SU-DHL-6 (cell line): Measurements from ENCODE around the gene POC1B.

Experiments used
- H2AFZ ChIP-seq: fragments of 200-600 bp; sonication (generic); 2 replicates; pipeline ENCODE4 v1.6.1; 2014; ENCODE audit warnings: low read depth, mild to moderate bottlenecking, moderate library complexity, mixed read lengths, antibody characterized with exemption, low read length; ENCODE audit not compliant: severe bottlenecking
- H3F3A ChIP-seq: fragments of 200-600 bp; shearing (Covaris generic); 2 replicates; pipeline ENCODE4 v1.6.0; 2016; ENCODE audit warnings: antibody characterized with exemption, mild to moderate bottlenecking; ENCODE audit not compliant: insufficient read depth
- H3K27ac ChIP-seq: fragments of 200-600 bp; sonication (generic); 2 replicates; pipeline ENCODE4 v1.5.1; 2016; ENCODE audit warnings: low read depth, mild to moderate bottlenecking, low read length, moderate library complexity, mixed read lengths
- H3K27me3 ChIP-seq: fragments of 200-600 bp; sonication (generic), shearing (Covaris generic); 2 replicates; pipeline ENCODE4 v1.6.0; 2014; ENCODE audit warnings: mild to moderate bottlenecking, low read length
- H3K36me3 ChIP-seq: fragments of 200-600 bp; sonication (generic); 2 replicates; pipeline ENCODE4 v1.6.1; 2014; ENCODE audit warnings: mild to moderate bottlenecking, low read length, mixed read lengths
- H3K4me2 ChIP-seq: fragments of 300-600, 200-600 bp; shearing (Covaris generic), sonication (generic); 2 replicates; pipeline ENCODE4 v1.6.0; 2014; ENCODE audit warnings: low read length, low read depth, mild to moderate bottlenecking; ENCODE audit not compliant: poor library complexity, severe bottlenecking
- H3K4me3 ChIP-seq: fragments of 200-600 bp; sonication (generic); 2 replicates; pipeline ENCODE4 v1.5.1; 2014; ENCODE audit warnings: antibody characterized with exemption, low read length, mild to moderate bottlenecking, mixed read lengths; ENCODE audit not compliant: insufficient read depth, poor library complexity, severe bottlenecking
- H3K79me2 ChIP-seq: fragments of 200-600 bp; sonication (generic); 2 replicates; pipeline ENCODE4 v1.6.1; 2014; ENCODE audit warnings: mild to moderate bottlenecking, low read length, moderate library complexity; ENCODE audit not compliant: insufficient read depth
- H3K9ac ChIP-seq: fragments of 200-600 bp; sonication (generic); 2 replicates; pipeline ENCODE4 v1.7.0; 2014; ENCODE audit warnings: mild to moderate bottlenecking, low read length
- H3K9me2 ChIP-seq: fragments of 200-600 bp; sonication (generic); replicated peaks from 2 replicates; pipeline ENCODE4 v1.6.1; 2014; ENCODE audit warnings: low read length; ENCODE audit not compliant: insufficient read depth
- H3K9me3 ChIP-seq: fragments of 200-600 bp; sonication (generic); 2 replicates; pipeline ENCODE4 v1.6.1; 2014; ENCODE audit warnings: low read length, mixed read lengths; ENCODE audit not compliant: insufficient read depth
- H4K20me1 ChIP-seq: fragments of 200-600 bp; sonication (generic); 2 replicates; pipeline ENCODE4 v1.6.1; 2014; ENCODE audit warnings: low read depth, mild to moderate bottlenecking, antibody characterized with exemption, low read length, moderate library complexity, mixed read lengths
- CTCF ChIP-seq: fragments of 200-600 bp; sonication (generic); IDR thresholded peaks from one replicate; pipeline ENCODE4 v1.5.1; 2017; ENCODE audit warnings: antibody characterized with exemption, mild to moderate bottlenecking, low read length, moderate library complexity; ENCODE audit not compliant: insufficient read depth, poor library complexity, severe bottlenecking
- EZH2phosphoT487 ChIP-seq: fragments of 200-600 bp; sonication (generic), shearing (Covaris generic); conservative IDR thresholded peaks from 2 replicates; pipeline ENCODE4 v1.6.1; 2018; ENCODE audit warnings: mild to moderate bottlenecking, antibody characterized with exemption, low read length, moderate library complexity, mixed read lengths

Gene POC1B

GRCh38 chr12:89516633-89517032, 9.2 kb downstream of the POC1B start:
- Histone ChIP-seq H4K20me1 (peaks cover 12% of the 10 kb centered on the region; the same call in 1 of the 2 replicates), H3K27ac (no peak overlapping the region)

GRCh38 chr12:89514751-89515150, 11.1 kb downstream of the POC1B start:
- no peaks in the 10 kb centered on the region for H3K36me3 ChIP-seq
- H3K27ac ChIP-seq, result no peak overlapping the region
- no peak overlapping the region for H3K9ac ChIP-seq
- H3K27me3 ChIP-seq, result no peaks in the 10 kb centered on the region
- peaks cover 10% of the 10 kb centered on the region; the same call in 1 of the 2 replicates for H4K20me1 ChIP-seq
- H3K79me2 ChIP-seq, result no peaks in the 10 kb centered on the region
- no peaks in the 10 kb centered on the region for H3K9me2 ChIP-seq
- no peak overlapping the region for H3K4me2 ChIP-seq
- TF ChIP-seq EZH2phosphoT487 (no peak), CTCF (no peak)
- no peak overlapping the region for H2AFZ ChIP-seq
- no peaks in the 10 kb centered on the region for H3K9me3 ChIP-seq
- H3K4me3 ChIP-seq, result no peak overlapping the region
- H3F3A ChIP-seq, result no peaks in the 10 kb centered on the region

More at GRCh38 chr12:89516633-89517032, 9.2 kb downstream of the POC1B start:
- Histone ChIP-seq H3F3A (no peaks in the 10 kb centered on the region), H2AFZ (no peak overlapping the region), H3K9me3 (no peaks in the 10 kb centered on the region), H3K4me2 (no peak overlapping the region), H3K36me3 (no peaks in the 10 kb centered on the region), H3K9ac (no peak overlapping the region), H3K27me3 (no peaks in the 10 kb centered on the region), H3K4me3 (no peak overlapping the region), H3K9me2 (no peaks in the 10 kb centered on the region), H3K79me2 (no peaks in the 10 kb centered on the region)
- no peak for TF ChIP-seq CTCF
- TF ChIP-seq EZH2phosphoT487, result no peak

GRCh38 chr12:89513544-89513943, 12.3 kb downstream of the POC1B start:
- Histone ChIP-seq H3K4me3 (no peak overlapping the region), H3K9me2 (no peaks in the 10 kb centered on the region), H2AFZ (no peak overlapping the region), H3K27me3 (no peaks in the 10 kb centered on the region), H3K27ac (no peak overlapping the region), H4K20me1 (0 out of 2 replicates have a peak, but pooled peaks cover 4% of the 10 kb centered on the region), H3K79me2 (no peaks in the 10 kb centered on the region), H3F3A (no peaks in the 10 kb centered on the region), H3K36me3 (no peaks in the 10 kb centered on the region), H3K4me2 (no peak overlapping the region), H3K9ac (no peak overlapping the region), H3K9me3 (no peaks in the 10 kb centered on the region)
- TF ChIP-seq EZH2phosphoT487 (no peak), CTCF (no peak)
